Peyer's patch (tissue), 4 donors: ENCODE data around the gene RNASEH2B.

Source experiments
- CTCF ChIP-seq, 6 experiments: fragments of 450-650 bp in 4 of 6; fragments of 200-600 bp in 2 of 6; sonication (generic) in 1 of 6; IDR thresholded peaks; one replicate each; pipeline ENCODE4 v1.5.1; 2017 to 2019; ENCODE audit warnings: antibody characterized with exemption in 6 of 6, mild to moderate bottlenecking in 3 of 6, moderate library complexity in 1 of 6
- POLR2A ChIP-seq, 2 donors: fragments of 450-650 bp; IDR thresholded peaks; one replicate each; pipeline ENCODE4 v1.5.1; 2017; ENCODE audit warnings: antibody characterized with exemption in 2 of 2, mild to moderate bottlenecking in 2 of 2, moderate library complexity in 2 of 2

- TF ChIP-seq CTCF (IDR thresholded peaks at IDR 0.05) = no peak
- no peak for TF ChIP-seq POLR2A (IDR thresholded peaks at IDR 0.05)
Observed at GRCh38 chr13:50892210-50892944, 17.2 kb upstream of the RNASEH2B start.
